A673 (cell line): ENCODE results near the gene SNORC.

Experiments
- CTCF ChIP-seq: fragments of 300-800, 200-600 bp; sonication (generic); conservative IDR thresholded peaks from 2 replicates; pipeline ENCODE4 v1.5.1; 2017; ENCODE audit warnings: low read depth, mild to moderate bottlenecking, antibody characterized with exemption, low read length, moderate library complexity, mixed read lengths
- EZH2 ChIP-seq: fragments of 200-600 bp; sonication (generic); IDR thresholded peaks from 2 replicates; pipeline ENCODE4 v1.6.1; 2017; ENCODE audit warnings: borderline replicate concordance, low read depth, mild to moderate bottlenecking, mixed read lengths, antibody characterized with exemption, low read length; ENCODE audit not compliant: poor library complexity, severe bottlenecking

DNA sequence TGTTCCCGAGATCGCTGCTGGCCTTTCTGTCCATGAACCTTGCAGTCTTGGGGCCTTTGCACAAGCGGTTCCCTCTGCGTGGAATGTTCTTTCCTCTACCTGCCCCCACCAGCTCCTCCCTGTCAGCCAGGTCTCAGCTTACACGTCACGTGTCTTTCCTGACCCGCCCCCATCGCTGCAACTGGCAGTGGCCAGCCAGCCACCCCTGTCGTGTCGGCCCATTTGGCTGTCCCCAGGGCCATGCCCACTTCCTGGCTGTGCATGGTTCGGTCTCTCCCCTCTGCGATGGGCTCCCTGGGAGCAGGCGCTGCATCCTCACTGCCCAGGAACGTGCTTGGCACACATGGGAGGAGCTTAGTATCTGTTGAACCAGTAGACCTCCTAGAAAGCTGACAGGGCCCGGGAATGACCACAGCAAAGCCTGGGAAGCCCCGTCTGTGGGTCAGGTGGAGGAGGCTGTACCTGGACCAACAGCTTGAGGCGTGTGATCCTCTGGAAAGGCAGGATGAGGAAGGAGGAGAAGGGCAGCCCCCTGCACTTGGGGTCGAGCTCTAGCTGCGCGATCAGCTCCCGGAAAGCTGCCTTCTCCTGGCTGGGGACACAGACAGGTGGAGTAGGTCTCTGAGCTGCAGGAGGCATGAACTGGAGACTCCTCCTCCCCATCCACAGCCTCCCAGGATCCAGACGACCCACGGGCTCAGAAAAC is 21.0 kb downstream of the SNORC start:
- TF ChIP-seq CTCF (no peak), EZH2 (no peak)
